ENCODE results near the gene RBSN.

- no peak for TF ChIP-seq CTCF (IDR thresholded peaks at IDR 0.05; ENCODE audit: insufficient read depth, low read length)
- TF ChIP-seq REST (IDR thresholded peaks at IDR 0.05; ENCODE audit: insufficient replicate concordance, low read depth) = no peak
- no peak for TF ChIP-seq POLR2AphosphoS5 (IDR thresholded peaks at IDR 0.05; ENCODE audit: low read depth)
- no peak for TF ChIP-seq GABPA (IDR thresholded peaks at IDR 0.05; ENCODE audit: low read depth)
- no peak for TF ChIP-seq SPI1 (IDR thresholded peaks at IDR 0.05; ENCODE audit: borderline replicate concordance, low read depth)
Measured at GRCh38 chr3:15086699-15087098, 12.2 kb downstream of the RBSN start.
